Loucy (cell line): ENCODE measurements around the gene LRRC4C.

Experiments
- CTCF ChIP-seq: fragments of 200-600 bp; sonication (generic); conservative IDR thresholded peaks from 2 replicates; pipeline ENCODE4 v1.5.1; 2014; ENCODE audit warnings: mild to moderate bottlenecking, antibody characterized with exemption, low read length
- EZH2phosphoT487 ChIP-seq: fragments of 200-600 bp; IDR thresholded peaks from 2 replicates; pipeline ENCODE4 v1.6.1; 2018; ENCODE audit warnings: antibody characterized with exemption, mild to moderate bottlenecking, moderate library complexity, borderline replicate concordance

DNA sequence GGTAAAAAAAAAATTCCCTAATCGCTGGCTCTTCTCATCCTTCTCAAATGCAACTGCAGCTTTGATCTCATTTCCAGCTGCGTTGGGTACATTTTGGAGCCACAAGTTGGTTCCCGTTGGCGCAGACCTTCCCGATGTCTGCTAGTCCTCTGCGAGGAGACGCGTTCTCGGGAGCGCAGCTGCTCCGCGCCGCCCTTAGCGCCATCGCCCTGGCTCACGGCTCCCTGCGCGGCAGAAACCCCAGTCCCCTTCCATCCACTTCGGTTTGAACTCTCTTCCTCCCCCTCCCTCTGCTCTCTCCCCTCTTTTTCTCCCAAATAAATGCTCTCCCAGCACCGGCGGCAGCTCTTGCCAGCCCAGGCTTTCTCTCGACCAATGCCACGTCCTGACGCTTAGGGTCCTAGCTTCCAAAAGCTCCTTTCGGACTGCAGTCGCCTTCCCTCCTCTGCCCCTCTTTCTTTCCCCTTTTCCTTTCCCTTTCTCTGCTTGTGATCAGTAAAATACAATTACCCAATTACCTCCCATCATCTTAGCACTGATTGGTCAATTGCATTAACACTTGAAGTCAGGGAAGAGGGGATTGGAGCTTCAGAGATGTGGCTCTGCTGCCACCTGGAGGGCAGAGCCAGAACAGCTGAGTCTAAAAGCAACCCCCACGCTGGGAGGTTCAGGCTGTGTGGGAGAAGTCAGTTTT, 1165.7 kb downstream of the LRRC4C start:
- peak; percentile 88 for TF ChIP-seq CTCF
- TF ChIP-seq EZH2phosphoT487 = no peak
